AG10803 (cell line): ENCODE results near the gene FHIT.

Experiments
- DNase-seq: peaks from one replicate; pipeline ENCODE4 v3.0.0; 2010; ENCODE audit warnings: low read depth
- H3K4me3 ChIP-seq: 2 replicates; pipeline ENCODE4 v1.5.1; 2011; ENCODE audit warnings: mild to moderate bottlenecking, low read length, control low read depth
- CTCF ChIP-seq: conservative IDR thresholded peaks from 2 replicates; pipeline ENCODE4 v1.5.1; 2011; ENCODE audit warnings: mild to moderate bottlenecking, low read length, control low read depth, inconsistent platforms

FHIT gene

GRCh38 chr3:60730371-60730770 is 520.9 kb downstream of the FHIT start:
- no peak for DNase-seq
- no peak overlapping the region for H3K4me3 ChIP-seq
- TF ChIP-seq CTCF = no peak

- no peak for TF ChIP-seq CTCF
- DNase-seq = no peak
- H3K4me3 ChIP-seq = no peak overlapping the region
Observed at GRCh38 chr3:60729056-60729455, 522.2 kb downstream of the FHIT start.

- no peak for DNase-seq
- no peak overlapping the region for H3K4me3 ChIP-seq
Observed at GRCh38 chr3:60728006-60728405, 523.2 kb downstream of the FHIT start.

GRCh38 chr3:60720736-60721135 is 530.5 kb downstream of the FHIT start:
- DNase-seq = peak; percentile 85
- no peak overlapping the region for H3K4me3 ChIP-seq
- no peak for TF ChIP-seq CTCF

More at GRCh38 chr3:60728006-60728405, 523.2 kb downstream of the FHIT start:
- TF ChIP-seq CTCF = no peak

- no peak for TF ChIP-seq CTCF
- no peak for DNase-seq
- no peak overlapping the region for H3K4me3 ChIP-seq
Observed at GRCh38 chr3:60716573-60716972, 534.7 kb downstream of the FHIT start.

- TF ChIP-seq CTCF = no peak
- peak; percentile 71 for DNase-seq
- no peak overlapping the region for H3K4me3 ChIP-seq
Observed at GRCh38 chr3:60708191-60708975, 542.9 kb downstream of the FHIT start.

GRCh38 chr3:60707452-60708020 is 543.7 kb downstream of the FHIT start:
- no peak overlapping the region for H3K4me3 ChIP-seq
- no peak for TF ChIP-seq CTCF
- peak; percentile 37 for DNase-seq
